GM19324 (cell line): ENCODE results near the gene TTC23.

Experiments
- ATAC-seq: cut with Tn5 transposase; IDR thresholded peaks from one replicate; pipeline ENCODE4 v1.9.1; 2021; ENCODE audit warnings: mild to moderate bottlenecking, moderate library complexity; ENCODE audit not compliant: unreplicated experiment, low FRiP score

Gene TTC23

DNA sequence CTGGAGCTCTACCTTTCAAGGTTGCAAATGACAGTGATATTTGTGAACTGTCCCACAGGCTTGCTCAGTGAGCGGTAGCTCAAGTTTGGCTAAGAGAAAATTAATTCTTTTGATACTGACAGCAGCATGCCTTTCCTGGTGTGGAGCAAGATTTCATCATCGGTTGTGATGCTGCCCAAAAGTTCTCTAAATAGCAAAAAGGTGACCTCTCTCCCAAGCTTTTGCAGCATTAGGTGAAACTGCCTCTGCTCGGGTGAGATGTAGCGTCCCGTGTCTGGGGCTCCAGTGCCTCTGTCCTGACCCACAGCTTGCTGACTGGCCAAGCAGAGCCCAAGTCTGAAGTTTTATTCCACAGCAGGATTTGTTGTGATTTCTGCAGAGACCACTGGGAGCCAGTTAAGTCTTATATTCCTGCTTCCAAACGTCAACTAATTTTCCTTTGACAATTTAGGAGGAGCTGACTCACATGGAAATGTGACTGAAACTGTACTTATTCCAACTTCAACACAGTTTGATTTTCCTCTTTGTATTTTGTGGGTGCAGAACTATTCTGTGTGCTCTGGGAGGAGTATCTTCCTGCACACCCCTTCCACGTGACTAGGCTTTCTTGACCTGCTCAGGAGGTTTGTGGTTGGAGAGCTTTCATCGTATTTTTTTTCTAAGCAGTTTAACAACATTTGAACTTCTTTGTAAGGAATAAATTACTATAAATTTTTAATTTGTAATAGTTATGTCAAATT lies 138.6 kb downstream of the TTC23 start:
- no peak for ATAC-seq

- no peak for ATAC-seq
These were observed 139.3 kb downstream of the TTC23 start for GRCh38 chr15:99110093-99110492.

GRCh38 chr15:99109555-99110021 lies 139.8 kb downstream of the TTC23 start:
- no peak for ATAC-seq

- ATAC-seq: no peak
These were observed 140.4 kb downstream of the TTC23 start for GRCh38 chr15:99108993-99109392.

DNA sequence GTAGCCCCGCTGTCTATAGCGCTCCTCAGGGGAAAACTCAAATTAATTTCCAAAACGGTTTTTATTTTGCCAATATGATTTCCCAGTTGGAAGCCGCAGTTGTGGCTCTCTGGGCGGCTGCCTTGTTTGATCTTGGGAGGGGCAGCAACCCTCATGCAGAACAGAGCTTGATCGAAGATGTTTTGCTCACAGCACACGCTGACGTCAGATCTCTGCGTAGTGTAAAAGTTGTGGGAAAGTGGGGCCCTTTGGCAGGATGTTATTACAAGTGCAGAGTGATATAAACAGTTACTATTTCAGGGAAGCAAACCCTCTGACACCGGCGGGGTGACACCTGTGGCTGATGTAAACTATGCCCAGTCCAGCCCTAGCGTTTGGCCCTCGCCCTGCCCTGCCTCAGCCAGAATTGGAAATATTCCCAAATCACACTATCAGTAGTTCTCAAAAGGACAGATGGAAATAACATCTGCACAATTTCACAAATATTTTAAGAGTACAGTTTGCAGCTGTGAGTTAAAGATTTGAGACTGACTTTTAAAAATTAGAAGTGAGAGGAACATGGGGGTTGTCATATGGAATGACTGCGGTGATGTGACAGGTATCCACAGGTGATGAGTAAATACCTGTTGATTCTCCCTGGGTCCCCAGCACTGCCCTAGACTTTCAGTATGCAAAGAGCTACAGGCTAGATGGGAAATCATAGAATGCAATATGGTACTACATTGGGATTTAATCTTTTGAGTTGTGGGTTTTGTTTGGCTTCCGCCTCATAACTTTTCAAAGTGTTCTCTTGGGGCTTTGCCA lies 142.8 kb downstream of the TTC23 start:
- ATAC-seq: no peak

GRCh38 chr15:99105514-99106341 lies 143.7 kb downstream of the TTC23 start:
- peak; percentile 20 for ATAC-seq

- ATAC-seq: peak; percentile 41
These were observed 144.4 kb downstream of the TTC23 start, which contains the start of gene SYNM for GRCh38 chr15:99104788-99105513. TSS of gene SYNM (plus strand) at chr15:99105080. CDS start at chr15:99105200, 120 bp downstream.

- ATAC-seq: no peak
These were observed 146.1 kb downstream of the TTC23 start for GRCh38 chr15:99103279-99103678.

DNA sequence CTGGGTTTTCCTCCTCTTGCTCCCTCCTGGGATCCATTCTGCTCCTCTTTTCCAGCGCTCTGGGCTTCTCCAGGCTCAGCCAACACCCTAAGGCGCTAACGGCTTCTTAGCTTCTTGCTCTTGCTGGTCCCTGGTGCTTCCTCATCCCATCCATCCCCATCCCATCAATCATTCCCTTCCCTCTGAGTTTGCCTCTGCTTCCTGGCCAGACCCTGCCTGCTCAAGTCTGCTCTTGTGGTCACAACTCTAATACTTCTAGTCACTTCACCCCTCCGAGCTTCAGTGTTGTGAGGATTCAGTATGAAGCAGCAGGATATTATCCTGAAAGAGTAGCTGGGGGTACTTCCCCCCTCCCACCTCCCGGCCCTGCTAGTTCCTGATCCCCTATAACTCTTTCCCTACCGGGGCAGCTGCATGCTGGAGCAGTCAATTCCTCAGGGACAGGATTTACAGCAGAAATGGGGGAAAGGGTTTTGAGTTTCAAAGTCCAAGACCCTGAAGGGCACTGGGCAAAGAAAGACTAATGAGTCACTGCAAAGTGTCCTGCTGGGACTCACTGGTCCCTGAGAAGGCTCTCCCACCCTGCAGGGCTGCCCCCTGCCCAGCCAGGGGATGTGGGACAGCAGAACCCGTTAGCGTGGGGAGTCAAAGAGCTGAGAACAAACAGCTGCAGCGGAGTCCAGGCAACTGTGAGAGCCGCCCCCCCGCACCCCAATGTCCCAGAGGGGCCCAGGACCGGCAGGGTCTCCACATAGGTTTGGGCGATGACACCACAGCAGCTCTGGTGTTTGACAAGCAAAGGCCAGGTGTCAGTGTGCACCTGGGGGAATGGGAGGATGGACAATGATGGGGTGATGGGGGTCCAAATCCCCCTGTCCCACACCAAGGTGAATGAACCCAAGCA lies 146.8 kb downstream of the TTC23 start:
- ATAC-seq: no peak

DNA sequence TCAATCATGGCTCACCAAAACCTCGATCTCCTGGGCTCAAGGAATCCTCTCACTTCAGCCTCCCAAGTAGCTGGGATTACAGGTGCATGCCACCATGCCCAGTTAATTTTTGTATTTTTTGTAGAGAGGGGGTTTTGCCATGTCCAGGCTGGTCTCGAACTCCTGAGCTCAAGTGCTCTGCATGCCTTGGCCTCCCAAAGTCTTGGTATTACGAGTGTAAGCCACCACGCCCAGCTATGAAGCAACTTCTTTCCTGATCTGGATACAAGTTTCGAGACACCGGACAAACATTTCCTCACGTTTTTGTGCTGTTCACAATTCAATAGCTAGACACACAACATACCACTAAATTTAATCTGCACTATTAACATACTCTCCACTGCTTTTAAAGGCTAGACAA lies 147.9 kb downstream of the TTC23 start:
- no peak for ATAC-seq

DNA sequence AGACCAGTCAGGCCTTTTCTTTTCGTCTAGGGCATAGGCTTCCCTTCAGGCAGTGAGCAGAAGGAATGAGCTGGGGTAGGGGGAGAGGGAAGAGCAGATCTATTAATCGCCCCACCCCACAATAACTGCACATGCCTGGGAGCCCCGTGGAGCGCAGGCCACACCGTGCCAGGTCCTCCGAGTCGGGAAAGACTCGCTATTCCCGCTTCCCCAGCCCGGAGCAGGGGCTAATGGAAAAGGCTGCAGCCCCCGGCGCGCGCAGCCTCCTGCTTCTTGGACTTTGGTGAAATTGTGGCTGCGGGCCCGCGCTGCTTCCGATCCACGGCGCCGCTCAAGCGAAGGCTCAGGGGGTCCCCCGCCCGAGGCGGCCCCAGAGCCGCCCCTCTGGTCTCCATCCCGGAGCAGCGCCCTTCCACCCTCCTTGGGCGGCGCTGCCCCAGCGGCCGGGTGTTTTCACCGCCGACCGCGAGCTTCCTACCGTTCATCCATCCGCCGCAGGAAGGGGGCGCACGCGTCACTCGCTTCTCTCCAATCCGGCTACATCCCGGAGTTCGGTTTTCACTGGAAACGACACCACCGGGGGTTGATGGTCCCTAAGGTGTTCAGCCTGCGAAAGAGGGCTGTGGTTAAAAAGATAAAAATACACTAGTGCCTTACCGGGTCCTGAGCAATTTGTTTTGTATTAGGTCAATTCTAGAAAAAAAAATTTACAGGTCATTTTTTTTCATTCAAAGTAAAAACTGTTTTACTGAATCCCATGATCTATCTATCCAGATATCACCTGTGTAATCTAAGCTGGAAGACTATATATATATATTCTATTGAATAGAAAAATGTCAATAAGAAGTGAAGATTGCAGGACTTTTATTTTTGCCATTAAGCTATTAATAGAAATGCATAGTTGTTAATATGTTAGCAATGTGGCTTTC lies 148.9 kb downstream of the TTC23 start:
- no peak for ATAC-seq

- ATAC-seq: no peak
These were observed 149.7 kb downstream of the TTC23 start for GRCh38 chr15:99099661-99100060.

GRCh38 chr15:99098991-99099390 lies 150.4 kb downstream of the TTC23 start:
- ATAC-seq: no peak

GRCh38 chr15:99098426-99098825 lies 151.0 kb downstream of the TTC23 start:
- no peak for ATAC-seq

DNA sequence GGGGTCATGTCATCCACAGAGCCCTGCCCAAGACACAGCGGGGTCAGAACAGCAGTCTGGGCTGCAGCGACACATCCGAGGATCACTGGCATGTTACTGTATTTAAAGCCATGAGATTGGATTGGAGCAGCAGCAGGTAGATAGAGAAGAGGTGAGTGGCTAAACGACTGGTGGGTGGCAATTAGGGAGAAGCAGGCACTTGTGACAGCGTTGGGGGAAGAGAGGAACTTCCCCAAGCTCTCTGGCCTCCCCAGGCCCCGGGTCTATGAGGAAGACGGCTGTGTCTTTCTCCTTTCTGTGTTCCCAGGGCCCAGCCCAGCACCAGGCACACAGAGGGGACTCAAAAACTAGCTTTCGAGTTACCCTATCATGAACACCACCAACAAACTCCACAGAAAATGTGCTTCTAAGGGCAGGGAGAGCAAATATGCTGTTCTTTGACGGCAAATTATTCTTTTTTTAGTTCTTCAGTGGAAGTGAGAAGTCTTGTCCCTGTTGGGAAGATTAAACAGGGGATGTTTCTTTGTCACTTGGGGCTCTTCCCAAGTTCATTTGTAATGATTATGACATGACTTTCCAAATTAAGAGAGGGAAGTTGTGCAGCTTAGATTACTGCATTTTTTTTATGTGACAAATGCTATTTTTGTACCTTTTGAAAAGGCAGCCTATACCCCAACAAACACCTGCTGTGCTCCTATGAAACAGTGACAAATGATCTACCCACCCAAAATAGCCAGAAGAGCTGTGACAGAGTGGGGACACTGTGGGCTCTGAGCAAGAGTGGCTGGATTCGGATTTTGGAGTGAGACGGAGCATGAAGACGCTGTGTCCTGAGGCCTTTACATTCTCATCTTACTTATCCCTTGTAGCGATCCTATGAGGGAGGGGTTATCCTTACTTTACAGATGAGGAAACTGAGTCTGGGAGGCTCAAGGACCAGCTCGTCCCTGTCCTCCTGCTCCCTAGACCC lies 151.7 kb downstream of the TTC23 start:
- ATAC-seq: no peak

DNA sequence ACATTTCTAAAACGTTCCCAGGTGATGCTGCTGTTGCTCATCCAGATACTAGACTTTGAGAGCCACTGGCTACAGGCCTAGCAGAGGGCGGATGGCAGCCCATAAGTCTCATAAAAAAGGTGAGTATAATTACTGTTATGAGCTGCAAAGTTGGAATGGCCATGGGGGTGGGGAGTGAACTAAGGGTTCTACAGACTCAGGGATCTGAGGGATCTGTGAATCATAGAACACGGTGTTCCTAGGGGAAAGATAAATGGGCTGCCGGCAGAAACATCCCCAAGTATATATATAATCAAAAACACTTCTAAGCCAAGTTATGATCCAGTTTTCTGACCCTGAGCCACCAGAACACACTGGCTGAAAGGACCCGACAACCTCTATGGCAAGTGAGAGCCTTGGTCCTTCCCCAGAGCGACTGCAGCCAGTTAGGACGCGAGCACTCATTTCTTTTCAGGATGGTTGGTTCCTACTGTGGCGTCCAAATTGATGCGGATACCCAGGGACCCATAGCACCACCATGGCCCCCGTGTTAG lies 152.4 kb downstream of the TTC23 start:
- ATAC-seq: no peak
